Panc1 (cell line): ENCODE results near the gene CREBL2. TPM values are rescaled to one million over a fixed set of nuclear protein-coding genes. Genes with fewer than 3 reads are reported as not detected.

Source experiments
- ATAC-seq: fragments of 200-7000 bp; cut with Tn5 transposase; 2 replicates; pipeline ENCODE4 v1.9.1; 2020; ENCODE audit warnings: mild to moderate bottlenecking, moderate library complexity
- BruUV-seq: library from RNA; stranded (reverse); fragments of 400-500 nt; replicated peaks from 2 replicates; lab custom pipeline; 2021; lab: Mats Ljungman, UMichigan
- CTCF ChIA-PET: fragments of 300-600 bp; sonication (Branson Sonifier 250); formaldehyde crosslinking; loops from one replicate; lab custom pipeline; 2022; ENCODE audit warnings: antibody characterized with exemption; lab: Charles Lee
- POLR2A ChIA-PET: fragments of 300-600 bp; sonication (Branson Sonifier 250); formaldehyde crosslinking; loops from one replicate; lab custom pipeline; 2022; ENCODE audit warnings: antibody characterized with exemption; lab: Charles Lee
- DNase-seq: peaks from one replicate; pipeline ENCODE4 v3.0.0-alpha.2; 2010; ENCODE audit warnings: low read depth, low spot score
- H3K27ac ChIP-seq: 2 replicates; pipeline ENCODE4 v1.5.1; 2011; ENCODE audit warnings: mild to moderate bottlenecking, low read length, inconsistent platforms
- H3K27me3 ChIP-seq: fragments of 200-500 bp; sonication (Bioruptor generic); 2 replicates; pipeline ENCODE4 v1.6.0; 2014; ENCODE audit warnings: low read length, inconsistent platforms; ENCODE audit not compliant: control insufficient read depth, insufficient read depth
- H3K36me3 ChIP-seq: fragments of 200-500 bp; sonication (Bioruptor generic); 2 replicates; pipeline ENCODE4 v1.5.1; 2014; ENCODE audit warnings: inconsistent platforms, mild to moderate bottlenecking, low read length, moderate library complexity; ENCODE audit not compliant: control insufficient read depth, insufficient read depth
- H3K4me1 ChIP-seq: 2 replicates; pipeline ENCODE4 v1.5.1; 2011; ENCODE audit warnings: inconsistent platforms, mild to moderate bottlenecking, low read length, moderate library complexity; ENCODE audit not compliant: control insufficient read depth, insufficient read depth
- H3K4me3 ChIP-seq, 2 experiments: 2 replicates each; pipeline ENCODE4 v1.5.1; 2011 to 2012; ENCODE audit warnings: low read depth in 2 of 2, low read length in 2 of 2, mild to moderate bottlenecking in 2 of 2, inconsistent platforms in 1 of 2, moderate library complexity in 1 of 2
- H3K9me3 ChIP-seq: fragments of 200-500 bp; sonication (Bioruptor generic); 2 replicates; pipeline ENCODE4 v1.5.1; 2014; ENCODE audit warnings: low read depth, mild to moderate bottlenecking, inconsistent platforms, low read length, moderate library complexity; ENCODE audit not compliant: control insufficient read depth, insufficient read depth
- POLR2AphosphoS5 ChIP-seq: IDR thresholded peaks from 2 replicates; pipeline ENCODE4 v1.6.1; 2012; ENCODE audit warnings: mild to moderate bottlenecking, low read depth, low read length, moderate library complexity
- SIN3A ChIP-seq: IDR thresholded peaks from 2 replicates; pipeline ENCODE4 v1.6.1; 2012; ENCODE audit warnings: low read depth, mild to moderate bottlenecking, low read length, moderate library complexity, borderline replicate concordance; ENCODE audit not compliant: insufficient read depth
- TCF7L2 ChIP-seq: IDR thresholded peaks from 2 replicates; pipeline ENCODE4 v1.6.1; 2011; ENCODE audit warnings: mild to moderate bottlenecking, low read depth, low read length, inconsistent platforms
- in situ Hi-C: cut with HindIII; loops from 2 replicates; pipeline ENCODE4 v1.10.0; 2016; ENCODE audit warnings: low sequenced_read_pairs, low pct_unique_long_range_greater_than_20kb
- intact Hi-C: fragments of 100-400 bp; cut with micrococcal nuclease; formaldehyde crosslinking; loops from one replicate; pipeline ENCODE4 v1.10.0; 2022; ENCODE audit not compliant: unreplicated experiment
- total RNA-seq: library from RNA; stranded (reverse); gene quantifications from one replicate; pipeline ENCODE4 v1.2.1, GENCODE V29; 2021; ENCODE audit not compliant: unreplicated experiment
- TF ChIP-seq, protein P1 (sequence below), 2 experiments: IDR thresholded peaks; 2 replicates each; pipeline ENCODE4 v1.6.1; 2011 to 2012; ENCODE audit warnings: low read depth in 2 of 2, control low read depth in 1 of 2, low read length in 1 of 2, mild to moderate bottlenecking in 1 of 2, moderate library complexity in 1 of 2; ENCODE audit not compliant: insufficient read depth in 1 of 2
- TF ChIP-seq, protein P2 (sequence below): fragments of 450-650 bp; IDR thresholded peaks from 2 replicates; pipeline ENCODE4 v1.5.1; 2017; ENCODE audit warnings: mild to moderate bottlenecking

CREBL2 gene
- total RNA-seq, 1 experiment from 2014 or later: 13.6 TPM

DNA sequence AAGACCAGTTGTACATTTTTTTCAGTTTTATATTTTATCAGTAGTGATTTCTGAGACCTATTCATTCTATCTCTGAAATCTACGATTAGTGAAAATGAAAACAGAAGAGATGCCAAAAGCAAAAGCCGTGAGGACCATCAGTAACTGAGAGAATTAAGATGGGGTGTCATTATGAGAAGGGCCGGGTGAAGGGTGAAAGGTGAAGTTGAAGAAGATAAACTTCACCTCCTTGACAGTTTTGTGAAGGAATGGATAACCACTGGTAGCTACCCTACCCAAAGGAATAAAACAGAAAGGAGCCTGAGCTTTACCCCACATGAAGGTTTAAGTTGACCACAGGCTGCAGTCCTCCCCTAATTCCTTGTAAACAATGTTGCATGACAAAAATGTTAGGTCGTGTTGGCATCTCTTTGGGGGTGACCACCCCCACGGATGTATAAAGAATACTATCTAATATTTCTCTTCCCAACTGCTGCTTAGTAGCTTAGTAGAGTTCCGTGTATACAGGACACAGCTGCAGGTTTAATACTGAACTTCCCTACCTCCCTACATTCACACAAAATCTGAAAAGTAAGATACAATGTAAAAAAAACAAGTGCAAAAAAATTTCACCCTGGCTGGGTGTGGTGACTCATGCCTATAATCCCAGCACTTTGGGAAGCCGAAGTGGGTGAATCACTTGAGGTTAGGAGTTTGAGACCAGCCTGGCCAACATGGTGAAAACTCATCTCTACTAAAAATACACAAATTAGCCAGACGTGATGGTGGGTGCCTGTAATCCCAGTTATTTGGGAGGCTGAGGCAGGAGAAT lies 60.4 kb downstream of the CREBL2 start:
- H3K27ac ChIP-seq: no peak overlapping the region
- no peaks in the 10 kb centered on the region for H3K27me3 ChIP-seq
- POLR2A ChIA-PET: no interaction called here
- DNase-seq: no peak
- in situ Hi-C loops: no loop called here
- peaks cover 3% of the 10 kb centered on the region for H3K4me1 ChIP-seq
- ATAC-seq: no peak
- H3K4me3 ChIP-seq: no peak overlapping the region
- H3K9me3 ChIP-seq: no peaks in the 10 kb centered on the region
- CTCF ChIA-PET: no interaction called here
- no TSS peak for BruUV-seq
- no peaks in the 10 kb centered on the region for H3K36me3 ChIP-seq
- intact Hi-C loops: no loop called here
- TF ChIP-seq POLR2AphosphoS5: no peak
- TF ChIP-seq, protein P1, sequence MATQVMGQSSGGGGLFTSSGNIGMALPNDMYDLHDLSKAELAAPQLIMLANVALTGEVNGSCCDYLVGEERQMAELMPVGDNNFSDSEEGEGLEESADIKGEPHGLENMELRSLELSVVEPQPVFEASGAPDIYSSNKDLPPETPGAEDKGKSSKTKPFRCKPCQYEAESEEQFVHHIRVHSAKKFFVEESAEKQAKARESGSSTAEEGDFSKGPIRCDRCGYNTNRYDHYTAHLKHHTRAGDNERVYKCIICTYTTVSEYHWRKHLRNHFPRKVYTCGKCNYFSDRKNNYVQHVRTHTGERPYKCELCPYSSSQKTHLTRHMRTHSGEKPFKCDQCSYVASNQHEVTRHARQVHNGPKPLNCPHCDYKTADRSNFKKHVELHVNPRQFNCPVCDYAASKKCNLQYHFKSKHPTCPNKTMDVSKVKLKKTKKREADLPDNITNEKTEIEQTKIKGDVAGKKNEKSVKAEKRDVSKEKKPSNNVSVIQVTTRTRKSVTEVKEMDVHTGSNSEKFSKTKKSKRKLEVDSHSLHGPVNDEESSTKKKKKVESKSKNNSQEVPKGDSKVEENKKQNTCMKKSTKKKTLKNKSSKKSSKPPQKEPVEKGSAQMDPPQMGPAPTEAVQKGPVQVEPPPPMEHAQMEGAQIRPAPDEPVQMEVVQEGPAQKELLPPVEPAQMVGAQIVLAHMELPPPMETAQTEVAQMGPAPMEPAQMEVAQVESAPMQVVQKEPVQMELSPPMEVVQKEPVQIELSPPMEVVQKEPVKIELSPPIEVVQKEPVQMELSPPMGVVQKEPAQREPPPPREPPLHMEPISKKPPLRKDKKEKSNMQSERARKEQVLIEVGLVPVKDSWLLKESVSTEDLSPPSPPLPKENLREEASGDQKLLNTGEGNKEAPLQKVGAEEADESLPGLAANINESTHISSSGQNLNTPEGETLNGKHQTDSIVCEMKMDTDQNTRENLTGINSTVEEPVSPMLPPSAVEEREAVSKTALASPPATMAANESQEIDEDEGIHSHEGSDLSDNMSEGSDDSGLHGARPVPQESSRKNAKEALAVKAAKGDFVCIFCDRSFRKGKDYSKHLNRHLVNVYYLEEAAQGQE (IDR thresholded peaks at IDR 0.05; ENCODE audit: insufficient read depth in 1 of 2, low read depth in 2 of 2, low read length in 1 of 2): no peak

DNA sequence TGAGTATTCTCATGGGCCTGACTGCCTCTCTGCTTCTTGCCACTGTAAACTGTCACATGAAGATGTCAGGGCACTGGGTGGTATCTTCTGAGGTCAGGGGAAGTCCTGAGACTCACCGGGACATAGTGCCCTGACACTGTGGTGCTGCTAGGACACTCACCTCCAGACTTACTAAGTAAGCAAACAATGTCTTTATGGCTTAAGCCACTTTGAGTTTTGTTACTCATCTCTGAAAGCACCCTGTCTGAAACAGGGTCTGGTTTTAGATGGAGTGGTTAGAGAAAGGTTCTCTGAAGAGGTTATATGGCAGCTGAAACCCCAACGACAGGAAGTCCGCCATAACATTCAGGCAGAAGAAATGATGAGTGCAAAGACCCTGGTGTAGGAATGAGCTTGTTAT lies 61.6 kb downstream of the CREBL2 start:
- intact Hi-C loops: no loop called here
- H3K4me3 ChIP-seq: no peak overlapping the region
- H3K27ac ChIP-seq: no peak overlapping the region
- H3K36me3 ChIP-seq: no peaks in the 10 kb centered on the region
- ChIA-PET POLR2A (no interaction called here), CTCF (no interaction called here)
- no peaks in the 10 kb centered on the region for H3K9me3 ChIP-seq
- ATAC-seq: no peak
- no TSS peak for BruUV-seq
- in situ Hi-C loops: no loop called here
- TF ChIP-seq, protein P1 (IDR thresholded peaks at IDR 0.05; ENCODE audit: insufficient read depth in 1 of 2, low read depth in 2 of 2, low read length in 1 of 2): no peak
- no peak for TF ChIP-seq SIN3A
- TF ChIP-seq, protein P2, sequence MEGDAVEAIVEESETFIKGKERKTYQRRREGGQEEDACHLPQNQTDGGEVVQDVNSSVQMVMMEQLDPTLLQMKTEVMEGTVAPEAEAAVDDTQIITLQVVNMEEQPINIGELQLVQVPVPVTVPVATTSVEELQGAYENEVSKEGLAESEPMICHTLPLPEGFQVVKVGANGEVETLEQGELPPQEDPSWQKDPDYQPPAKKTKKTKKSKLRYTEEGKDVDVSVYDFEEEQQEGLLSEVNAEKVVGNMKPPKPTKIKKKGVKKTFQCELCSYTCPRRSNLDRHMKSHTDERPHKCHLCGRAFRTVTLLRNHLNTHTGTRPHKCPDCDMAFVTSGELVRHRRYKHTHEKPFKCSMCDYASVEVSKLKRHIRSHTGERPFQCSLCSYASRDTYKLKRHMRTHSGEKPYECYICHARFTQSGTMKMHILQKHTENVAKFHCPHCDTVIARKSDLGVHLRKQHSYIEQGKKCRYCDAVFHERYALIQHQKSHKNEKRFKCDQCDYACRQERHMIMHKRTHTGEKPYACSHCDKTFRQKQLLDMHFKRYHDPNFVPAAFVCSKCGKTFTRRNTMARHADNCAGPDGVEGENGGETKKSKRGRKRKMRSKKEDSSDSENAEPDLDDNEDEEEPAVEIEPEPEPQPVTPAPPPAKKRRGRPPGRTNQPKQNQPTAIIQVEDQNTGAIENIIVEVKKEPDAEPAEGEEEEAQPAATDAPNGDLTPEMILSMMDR: no peak
- TF ChIP-seq POLR2AphosphoS5: no peak
- TF ChIP-seq TCF7L2: no peak
- no peak for DNase-seq
- H3K4me1 ChIP-seq: peaks cover 3% of the 10 kb centered on the region
- no peaks in the 10 kb centered on the region for H3K27me3 ChIP-seq
